ENCODE measurements around the gene SPI1.

Gene SPI1

GRCh38 chr11:47378010-47378835 lies at the start of gene SPI1:
Gene SPI1, minus strand, starts transcription at chr11:47378547. Its CDS starts 194 bp downstream, at chr11:47378353.
- DNase-seq, result no peak

GRCh38 chr11:47426062-47426956 lies 48.0 kb upstream of the SPI1 start, which contains the start of gene PSMC3:
Gene PSMC3, minus strand, starts transcription at chr11:47426439. Its CDS starts 160 bp downstream, at chr11:47426279.
- DNase-seq, result peak; percentile 99

GRCh38 chr11:47425611-47426010 lies 47.3 kb upstream of the SPI1 start:
- DNase-seq, result no peak

- no peak for DNase-seq
Measured at GRCh38 chr11:47418454-47419259, 40.3 kb upstream of the SPI1 start.

- DNase-seq, result no peak
Measured at GRCh38 chr11:47417712-47418111, 39.4 kb upstream of the SPI1 start.

- no peak for DNase-seq
Measured at GRCh38 chr11:47415949-47416472, 37.7 kb upstream of the SPI1 start.

GRCh38 chr11:47415091-47415854 lies 36.9 kb upstream of the SPI1 start:
- DNase-seq, result no peak

- DNase-seq, result no peak
Measured at GRCh38 chr11:47414685-47415070, 36.3 kb upstream of the SPI1 start.

- DNase-seq, result no peak
Measured at GRCh38 chr11:47413908-47414684, 35.7 kb upstream of the SPI1 start.

- DNase-seq, result no peak
Measured at GRCh38 chr11:47413351-47413750, 35.0 kb upstream of the SPI1 start.

GRCh38 chr11:47411884-47412746 lies 33.8 kb upstream of the SPI1 start:
- no peak for DNase-seq

- DNase-seq, result no peak
Measured at GRCh38 chr11:47410370-47411264, 32.3 kb upstream of the SPI1 start.

GRCh38 chr11:47409440-47410369 lies 31.4 kb upstream of the SPI1 start:
- no peak for DNase-seq

- no peak for DNase-seq
Measured at GRCh38 chr11:47408598-47409439, 30.5 kb upstream of the SPI1 start.

- DNase-seq, result peak; percentile 94
Measured at GRCh38 chr11:47407746-47408590, 29.6 kb upstream of the SPI1 start, which contains the start of gene SLC39A13. Gene SLC39A13, plus strand, starts transcription at chr11:47408590. Its CDS starts 1,505 bp downstream, at chr11:47410095.

Data from NCI-H345 (cell line).